ENCODE results near the gene PPP1R11. TPM values are rescaled to one million over a fixed set of nuclear protein-coding genes. Genes with fewer than 3 reads are reported as not detected.
"Not testable (repeated sequence)": the region's sequence is repeated elsewhere in the genome, so short reads cannot be mapped to it uniquely, and the experiment has no call there.

The PPP1R11 gene
- total RNA-seq = 43.0 and 43.1 TPM in 2 replicates

GRCh38 chr6:30066577-30067459 is at the start of gene PPP1R11:
Gene PPP1R11 (plus strand): TSS chr6:30067198. CDS start chr6:30067411, 213 bp downstream.
- intact Hi-C loops (cut with micrococcal nuclease) = loop anchor here (1.0 to 5.0 kb wide), 7 partner anchors 36 to 490 kb away; partner anchors contain the start of genes GNL1, HLA-F, PRR3 and RPP21
- DNase-seq (peak; percentile 95), ATAC-seq (ENCODE audit: low read depth) (peak; percentile 96)
- H3K9me3 Mint-ChIP-seq = no peaks in the 10 kb centered on the region
- H3K4me1 Mint-ChIP-seq = peaks cover 60% of the 10 kb centered on the region
- H3K4me3 Mint-ChIP-seq = peak within 1 kb of the TSS; percentile 98
- no peak for TF ChIP-seq CTCF (IDR thresholded peaks at IDR 0.05)
- ChIA-PET CTCF (interaction anchor here (0.7 to 2.3 kb wide), 3 partner anchors 36 to 1673 kb away, joined by 3 to 9 read pairs (median 3); partner anchors contain the start of gene MSH5), POLR2A (interaction anchor here (0.6 to 1.7 kb wide), 19 partner anchors 9 to 1768 kb away, joined by 3 to 13 read pairs (median 4); partner anchors contain the start of genes GABBR1, GNL1, TRIM26 and TRIM39)
- peaks cover 17% of the 10 kb centered on the region for H3K27me3 Mint-ChIP-seq
- H3K36me3 Mint-ChIP-seq (ENCODE audit: low read depth) = peaks cover 66% of the 10 kb centered on the region
- peak within 1 kb of the TSS; percentile 99 for H3K27ac Mint-ChIP-seq

- peaks cover 11% of the 10 kb centered on the region for H3K4me1 Mint-ChIP-seq
- intact Hi-C loops (cut with micrococcal nuclease) = no loop called here
- peaks cover 17% of the 10 kb centered on the region for H3K36me3 Mint-ChIP-seq (ENCODE audit: low read depth)
- ChIA-PET POLR2A (interaction anchor here (0.7 kb wide), 1 partner anchor 42 kb away, joined by 3 read pairs; the partner anchor contains the start of gene POLR1H), CTCF (no interaction called here)
- no peak overlapping the region for H3K27ac Mint-ChIP-seq
- no peak for DNase-seq
- no peak overlapping the region for H3K4me3 Mint-ChIP-seq
- no peaks in the 10 kb centered on the region for H3K27me3 Mint-ChIP-seq
- no peaks in the 10 kb centered on the region for H3K9me3 Mint-ChIP-seq
- ATAC-seq (ENCODE audit: low read depth) = no peak
- no peak for TF ChIP-seq CTCF (IDR thresholded peaks at IDR 0.05)
These were observed 47.2 kb upstream of the PPP1R11 start for GRCh38 chr6:30019819-30020218.

- Mint-ChIP-seq H3K9me3 (no peaks in the 10 kb centered on the region), H3K36me3 (ENCODE audit: low read depth) (peaks cover 15% of the 10 kb centered on the region), H3K4me3 (no peak overlapping the region), H3K4me1 (peaks cover 11% of the 10 kb centered on the region), H3K27me3 (no peaks in the 10 kb centered on the region), H3K27ac (no peak overlapping the region)
- TF ChIP-seq CTCF (IDR thresholded peaks at IDR 0.05) = no peak
- intact Hi-C loops (cut with micrococcal nuclease) = no loop called here
- ChIA-PET CTCF (no interaction called here), POLR2A (no interaction called here)
- ATAC-seq (ENCODE audit: low read depth) = no peak
- no peak for DNase-seq
These were observed 46.4 kb upstream of the PPP1R11 start for GRCh38 chr6:30020626-30021025.

GRCh38 chr6:30022189-30022588 is 44.8 kb upstream of the PPP1R11 start:
- DNase-seq = no peak
- POLR2A ChIA-PET = no interaction called here
- intact Hi-C loops (cut with micrococcal nuclease) = no loop called here

GRCh38 chr6:30022712-30023111 is 44.3 kb upstream of the PPP1R11 start:
- H3K9me3 Mint-ChIP-seq; ATAC-seq (ENCODE audit: low read depth); H3K27ac Mint-ChIP-seq; H3K27me3 Mint-ChIP-seq; POLR2A ChIA-PET; H3K4me3 Mint-ChIP-seq; intact Hi-C loops (cut with micrococcal nuclease); DNase-seq; CTCF ChIA-PET: not testable (repeated sequence)
- Mint-ChIP-seq H3K36me3 (ENCODE audit: low read depth) (peaks cover 15% of the 10 kb centered on the region), H3K4me1 (peaks cover 11% of the 10 kb centered on the region)

More at GRCh38 chr6:30022189-30022588, 44.8 kb upstream of the PPP1R11 start:
- Mint-ChIP-seq H3K4me3 (no peak overlapping the region), H3K27me3 (no peaks in the 10 kb centered on the region), H3K9me3 (no peaks in the 10 kb centered on the region), H3K4me1 (peaks cover 11% of the 10 kb centered on the region), H3K27ac (no peak overlapping the region), H3K36me3 (ENCODE audit: low read depth) (peaks cover 15% of the 10 kb centered on the region)
- ATAC-seq (ENCODE audit: low read depth) = no peak
- no peak for TF ChIP-seq CTCF (IDR thresholded peaks at IDR 0.05)
- CTCF ChIA-PET = no interaction called here
